SH-SY5Y (cell line): ENCODE results near the gene PSKH1.

Experiments used
- GATA2 ChIP-seq: IDR thresholded peaks from 2 replicates; pipeline ENCODE4 v1.6.1; 2011; ENCODE audit warnings: mild to moderate bottlenecking, low read depth, low read length
- GATA3 ChIP-seq: IDR thresholded peaks from 2 replicates; pipeline ENCODE4 v1.6.1; 2011; ENCODE audit warnings: low read depth, mild to moderate bottlenecking, low read length, moderate library complexity

DNA sequence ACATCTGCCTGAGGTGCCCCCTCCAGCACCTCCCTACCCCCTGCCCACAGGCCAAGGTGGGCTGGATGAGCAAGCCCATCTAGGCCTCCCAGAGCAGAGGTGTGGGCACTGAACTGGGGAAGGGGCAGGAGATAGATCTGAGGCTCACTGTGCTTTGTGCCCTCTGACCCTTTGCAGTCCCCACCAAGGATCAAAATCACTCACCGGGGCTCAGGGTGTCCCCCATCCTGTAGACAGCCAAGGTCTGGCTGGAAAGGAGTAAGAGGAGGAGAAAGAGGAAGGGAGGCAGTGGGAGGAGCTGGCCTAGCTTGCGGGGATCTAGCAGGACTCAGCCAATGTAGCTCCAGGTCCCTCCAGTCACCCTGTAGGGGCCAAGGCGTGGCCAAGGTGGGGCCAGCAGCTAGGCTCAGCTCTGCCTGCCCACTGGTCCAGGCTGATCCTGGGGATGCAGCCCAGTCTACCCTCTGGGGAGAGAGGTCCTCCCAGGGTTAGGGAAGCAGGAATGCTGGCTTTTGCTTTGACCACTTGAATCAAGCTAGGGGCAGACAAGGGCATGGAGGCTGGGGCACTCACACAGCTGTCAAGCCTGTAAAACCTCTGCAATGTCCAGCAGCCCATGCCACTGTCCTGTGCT is 73.6 kb downstream of the PSKH1 start:
- TF ChIP-seq GATA3 (no peak), GATA2 (no peak)
